ENCODE results near the gene CBX4. TPM values are rescaled to one million over a fixed set of nuclear protein-coding genes. Genes with fewer than 3 reads are reported as not detected.
A peak's percentile ranks its signal among the peaks of the same experiment; 100 is the strongest.
"Not testable (repeated sequence)": the region's sequence is repeated elsewhere in the genome, so short reads cannot be mapped to it uniquely, and the experiment has no call there.

Gene CBX4
- total RNA-seq, 2 experiments from 2014 or later = 98.9 to 110 TPM

DNA sequence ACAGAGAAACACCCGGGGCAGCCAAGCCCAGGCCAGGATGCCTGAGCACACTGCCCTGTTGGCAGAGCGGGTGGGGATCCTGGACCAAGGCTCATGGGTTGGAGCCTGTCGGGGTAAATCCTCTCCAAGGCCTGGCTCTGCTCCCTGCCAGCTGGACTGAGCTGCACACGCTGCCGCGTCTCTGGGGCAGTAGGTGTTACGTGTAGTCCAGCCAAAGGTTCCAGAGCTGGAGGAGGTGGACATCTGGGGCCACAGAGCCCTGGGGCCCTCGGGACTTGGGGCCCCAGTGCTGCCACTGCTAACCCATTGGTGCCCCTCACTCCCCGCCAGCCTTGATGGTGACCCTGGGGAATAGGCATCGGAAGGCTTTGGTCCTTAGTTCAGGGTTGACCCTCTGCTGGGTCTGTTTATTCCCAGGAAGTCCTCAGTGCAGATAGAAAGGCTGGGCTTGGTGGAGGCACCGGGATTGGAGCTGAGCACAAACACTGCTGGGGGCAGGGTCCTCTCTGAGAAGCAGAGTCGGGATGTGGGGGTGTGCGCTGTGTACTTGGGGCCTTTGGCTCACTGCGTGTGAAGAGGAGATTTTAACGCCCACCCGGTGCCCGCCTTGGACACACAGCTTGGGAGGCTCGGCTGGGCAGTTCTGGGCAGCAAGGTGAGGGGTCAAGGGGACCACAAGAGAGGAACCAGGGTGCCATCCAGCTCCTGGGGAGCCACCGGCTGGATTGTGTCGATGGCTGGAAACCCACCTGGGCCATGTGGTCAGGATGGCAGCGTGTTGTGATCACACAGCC, 16.3 kb upstream of the CBX4 start:
- Histone ChIP-seq H3K36me3 (ENCODE audit: insufficient read depth, low read length) (no peaks in the 10 kb centered on the region), H3K4me2 (ENCODE audit: low read length) (no peak overlapping the region), H3K9me3 (ENCODE audit: low read length) (no peaks in the 10 kb centered on the region), H3K79me2 (ENCODE audit: insufficient read depth, low read depth, low read length) (no peaks in the 10 kb centered on the region), H4K20me1 (ENCODE audit: insufficient read depth, low read length) (no peaks in the 10 kb centered on the region), H3K4me3 (ENCODE audit: low read depth, low read length, poor library complexity, severe bottlenecking) (no peak overlapping the region), H2AFZ (ENCODE audit: low read length) (no peak overlapping the region), H3K27ac (ENCODE audit: low read depth, low read length, poor library complexity, severe bottlenecking) (no peak overlapping the region), H3K4me1 (ENCODE audit: insufficient read depth, low read length, poor library complexity, severe bottlenecking) (no peaks in the 10 kb centered on the region), H3K9me2 (ENCODE audit: insufficient read depth, low read length) (no peaks in the 10 kb centered on the region)
- no peak for TF ChIP-seq EZH2phosphoT487 (IDR thresholded peaks at IDR 0.05; ENCODE audit: borderline replicate concordance, low read depth, low read length)
- TF ChIP-seq, protein P1, sequence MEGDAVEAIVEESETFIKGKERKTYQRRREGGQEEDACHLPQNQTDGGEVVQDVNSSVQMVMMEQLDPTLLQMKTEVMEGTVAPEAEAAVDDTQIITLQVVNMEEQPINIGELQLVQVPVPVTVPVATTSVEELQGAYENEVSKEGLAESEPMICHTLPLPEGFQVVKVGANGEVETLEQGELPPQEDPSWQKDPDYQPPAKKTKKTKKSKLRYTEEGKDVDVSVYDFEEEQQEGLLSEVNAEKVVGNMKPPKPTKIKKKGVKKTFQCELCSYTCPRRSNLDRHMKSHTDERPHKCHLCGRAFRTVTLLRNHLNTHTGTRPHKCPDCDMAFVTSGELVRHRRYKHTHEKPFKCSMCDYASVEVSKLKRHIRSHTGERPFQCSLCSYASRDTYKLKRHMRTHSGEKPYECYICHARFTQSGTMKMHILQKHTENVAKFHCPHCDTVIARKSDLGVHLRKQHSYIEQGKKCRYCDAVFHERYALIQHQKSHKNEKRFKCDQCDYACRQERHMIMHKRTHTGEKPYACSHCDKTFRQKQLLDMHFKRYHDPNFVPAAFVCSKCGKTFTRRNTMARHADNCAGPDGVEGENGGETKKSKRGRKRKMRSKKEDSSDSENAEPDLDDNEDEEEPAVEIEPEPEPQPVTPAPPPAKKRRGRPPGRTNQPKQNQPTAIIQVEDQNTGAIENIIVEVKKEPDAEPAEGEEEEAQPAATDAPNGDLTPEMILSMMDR (conservative IDR thresholded peaks at IDR 0.05; ENCODE audit: low read length) = no peak
- no peak for DNase-seq (ENCODE audit: low spot score)
- CTCF ChIA-PET (ENCODE audit: unreplicated experiment) = no interaction called here
- intact Hi-C loops (cut with micrococcal nuclease; ENCODE audit: unreplicated experiment) = no loop called here
- no TSS peak for BruUV-seq (replicated peaks)
- POLR2A ChIA-PET = interaction anchor here (0.7 kb wide), 2 partner anchors 10 to 231 kb away, joined by 3 to 4 read pairs; no protein-coding TSS in a partner anchor

DNA sequence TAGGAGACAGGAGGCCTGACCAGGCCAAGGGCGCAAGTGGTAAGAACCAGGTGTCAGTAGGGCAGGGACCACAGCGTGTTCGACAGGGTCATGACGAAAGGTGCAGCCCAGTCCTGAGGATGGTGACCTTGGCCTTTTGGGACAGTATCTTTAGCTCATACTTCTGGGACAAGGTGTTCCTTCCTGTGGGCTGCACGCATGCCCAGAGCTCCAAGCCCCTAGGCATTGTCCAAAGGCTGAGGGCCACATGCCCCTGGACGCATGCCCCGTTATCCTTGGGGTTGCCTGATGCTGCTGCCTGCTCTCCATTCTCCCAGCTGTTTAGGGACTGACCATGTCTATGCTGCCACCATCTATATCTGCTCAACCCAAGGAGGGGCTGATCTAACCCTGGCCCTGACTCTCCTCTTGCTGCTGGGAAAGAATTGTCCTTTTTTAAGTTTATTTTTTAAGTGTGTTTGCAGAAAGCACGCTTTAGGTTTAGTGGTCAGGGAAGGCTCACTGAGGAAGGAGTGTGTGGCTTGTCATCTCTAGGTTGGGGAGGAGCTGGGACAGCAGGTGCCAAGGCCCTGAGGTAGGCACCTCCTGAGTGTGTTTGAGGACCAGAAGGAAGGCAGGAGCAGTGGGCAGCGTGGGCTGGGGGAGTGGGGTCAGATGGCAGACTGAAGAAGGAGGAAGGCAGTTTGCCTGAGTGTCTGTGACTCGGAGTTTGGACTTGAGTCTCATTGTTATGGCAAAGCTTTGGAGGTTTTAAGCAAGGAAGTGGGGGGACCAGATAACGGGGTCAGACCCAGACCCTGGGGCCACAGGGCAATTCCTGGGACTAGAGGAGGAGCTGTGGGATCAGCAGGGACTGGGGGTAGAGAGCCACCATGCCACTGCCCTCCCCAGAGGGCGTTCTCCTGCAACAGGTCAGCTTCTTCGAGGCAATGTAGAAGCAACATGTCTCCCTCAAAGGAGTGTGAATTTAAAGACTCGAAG, 15.1 kb upstream of the CBX4 start:
- Histone ChIP-seq H3K27ac (ENCODE audit: low read depth, low read length, poor library complexity, severe bottlenecking) (no peak overlapping the region), H4K20me1 (ENCODE audit: insufficient read depth, low read length) (no peaks in the 10 kb centered on the region), H2AFZ (ENCODE audit: low read length) (no peak overlapping the region), H3K4me1 (ENCODE audit: insufficient read depth, low read length, poor library complexity, severe bottlenecking) (no peaks in the 10 kb centered on the region), H3K79me2 (ENCODE audit: insufficient read depth, low read depth, low read length) (no peaks in the 10 kb centered on the region), H3K4me3 (ENCODE audit: low read depth, low read length, poor library complexity, severe bottlenecking) (no peak overlapping the region), H3K9me3 (ENCODE audit: low read length) (no peaks in the 10 kb centered on the region), H3K9me2 (ENCODE audit: insufficient read depth, low read length) (no peaks in the 10 kb centered on the region), H3K4me2 (ENCODE audit: low read length) (no peak overlapping the region), H3K36me3 (ENCODE audit: insufficient read depth, low read length) (no peaks in the 10 kb centered on the region)
- no peak for DNase-seq (ENCODE audit: low spot score)
- no TSS peak for BruUV-seq (replicated peaks)
- TF ChIP-seq, protein P1 (conservative IDR thresholded peaks at IDR 0.05; ENCODE audit: low read length) = no peak
- no peak for TF ChIP-seq EZH2phosphoT487 (IDR thresholded peaks at IDR 0.05; ENCODE audit: borderline replicate concordance, low read depth, low read length)
- intact Hi-C loops (cut with micrococcal nuclease; ENCODE audit: unreplicated experiment) = no loop called here
- CTCF ChIA-PET (ENCODE audit: unreplicated experiment) = no interaction called here
- POLR2A ChIA-PET = no interaction called here

DNA sequence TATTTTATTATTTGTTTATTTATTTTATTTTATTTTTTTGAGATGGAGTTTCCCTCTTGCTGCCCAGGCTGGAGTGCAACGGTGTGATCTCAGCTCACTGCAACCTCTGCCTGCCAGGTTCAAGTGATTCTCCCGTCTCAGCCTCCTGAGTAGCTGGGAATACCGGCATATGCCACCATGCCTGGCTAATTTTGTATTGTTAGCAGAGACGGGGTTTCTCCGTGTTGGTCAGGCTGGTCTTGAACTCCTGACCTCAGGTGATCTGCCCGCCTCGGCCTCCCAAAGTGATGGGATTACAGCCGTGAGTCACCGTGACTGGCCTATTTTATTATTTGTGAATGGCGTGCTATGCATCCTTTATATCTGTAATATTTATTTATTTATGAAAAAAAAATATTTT, 13.9 kb upstream of the CBX4 start:
- H3K4me1 ChIP-seq (ENCODE audit: insufficient read depth, low read length, poor library complexity, severe bottlenecking); BruUV-seq (replicated peaks); H4K20me1 ChIP-seq (ENCODE audit: insufficient read depth, low read length); intact Hi-C loops (cut with micrococcal nuclease; ENCODE audit: unreplicated experiment); POLR2A ChIA-PET; H3K9me2 ChIP-seq (ENCODE audit: insufficient read depth, low read length); H3K36me3 ChIP-seq (ENCODE audit: insufficient read depth, low read length); H3K27ac ChIP-seq (ENCODE audit: low read depth, low read length, poor library complexity, severe bottlenecking); H3K9me3 ChIP-seq (ENCODE audit: low read length); DNase-seq (ENCODE audit: low spot score); H3K79me2 ChIP-seq (ENCODE audit: insufficient read depth, low read depth, low read length); CTCF ChIA-PET (ENCODE audit: unreplicated experiment): not testable (repeated sequence)
- Histone ChIP-seq H3K4me3 (ENCODE audit: low read depth, low read length, poor library complexity, severe bottlenecking) (peak overlapping the region; percentile 47), H3K4me2 (ENCODE audit: low read length) (peak overlapping the region; percentile 55; the same call in 1 of the 2 replicates), H2AFZ (ENCODE audit: low read length) (peak overlapping the region; percentile 83)

Data from OCI-LY7 (cell line).